Measurements from ENCODE around the gene SLCO4C1. TPM values are rescaled to one million over a fixed set of nuclear protein-coding genes. Genes with fewer than 3 reads are reported as not detected.

Gene SLCO4C1
- total and polyA plus RNA-seq, 2 of the 13 experiments (the other 11 are each of a cell fraction or from before 2014, with no cell fraction given), result 1.3 to 7.8 TPM

DNA sequence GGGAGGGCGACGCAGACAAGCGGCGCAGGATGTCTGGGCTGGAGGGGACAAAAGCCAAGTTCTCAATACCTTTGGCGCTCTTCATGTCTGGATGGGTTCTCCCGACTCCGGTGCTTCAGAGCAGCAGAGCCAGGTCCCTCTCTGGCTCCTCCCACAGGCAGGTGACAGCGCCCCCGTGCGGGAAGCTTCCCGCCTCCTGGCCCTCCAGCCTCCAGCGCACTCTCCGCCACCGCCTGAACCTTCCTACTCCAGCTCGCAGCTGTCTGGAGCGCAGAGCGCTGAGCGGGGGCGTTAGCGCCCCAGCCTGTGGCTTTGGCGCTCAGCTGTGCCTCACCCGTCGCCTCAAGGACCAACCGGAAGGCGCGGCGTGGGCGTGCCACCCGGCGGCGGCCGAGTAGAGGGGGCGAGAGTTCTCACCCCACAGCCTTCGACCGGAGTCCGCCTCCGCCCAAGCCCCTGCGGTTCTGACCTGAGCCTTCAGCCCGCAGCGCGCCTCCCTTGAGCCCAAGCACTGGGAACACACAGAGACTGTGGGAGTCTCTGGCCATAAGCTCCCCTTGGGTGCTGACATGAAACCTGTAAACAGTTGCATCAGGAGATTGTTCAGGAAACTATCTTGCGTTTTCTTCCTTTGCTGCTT lies at the start of gene SLCO4C1 (continued):
- TF ChIP-seq, protein P1, sequence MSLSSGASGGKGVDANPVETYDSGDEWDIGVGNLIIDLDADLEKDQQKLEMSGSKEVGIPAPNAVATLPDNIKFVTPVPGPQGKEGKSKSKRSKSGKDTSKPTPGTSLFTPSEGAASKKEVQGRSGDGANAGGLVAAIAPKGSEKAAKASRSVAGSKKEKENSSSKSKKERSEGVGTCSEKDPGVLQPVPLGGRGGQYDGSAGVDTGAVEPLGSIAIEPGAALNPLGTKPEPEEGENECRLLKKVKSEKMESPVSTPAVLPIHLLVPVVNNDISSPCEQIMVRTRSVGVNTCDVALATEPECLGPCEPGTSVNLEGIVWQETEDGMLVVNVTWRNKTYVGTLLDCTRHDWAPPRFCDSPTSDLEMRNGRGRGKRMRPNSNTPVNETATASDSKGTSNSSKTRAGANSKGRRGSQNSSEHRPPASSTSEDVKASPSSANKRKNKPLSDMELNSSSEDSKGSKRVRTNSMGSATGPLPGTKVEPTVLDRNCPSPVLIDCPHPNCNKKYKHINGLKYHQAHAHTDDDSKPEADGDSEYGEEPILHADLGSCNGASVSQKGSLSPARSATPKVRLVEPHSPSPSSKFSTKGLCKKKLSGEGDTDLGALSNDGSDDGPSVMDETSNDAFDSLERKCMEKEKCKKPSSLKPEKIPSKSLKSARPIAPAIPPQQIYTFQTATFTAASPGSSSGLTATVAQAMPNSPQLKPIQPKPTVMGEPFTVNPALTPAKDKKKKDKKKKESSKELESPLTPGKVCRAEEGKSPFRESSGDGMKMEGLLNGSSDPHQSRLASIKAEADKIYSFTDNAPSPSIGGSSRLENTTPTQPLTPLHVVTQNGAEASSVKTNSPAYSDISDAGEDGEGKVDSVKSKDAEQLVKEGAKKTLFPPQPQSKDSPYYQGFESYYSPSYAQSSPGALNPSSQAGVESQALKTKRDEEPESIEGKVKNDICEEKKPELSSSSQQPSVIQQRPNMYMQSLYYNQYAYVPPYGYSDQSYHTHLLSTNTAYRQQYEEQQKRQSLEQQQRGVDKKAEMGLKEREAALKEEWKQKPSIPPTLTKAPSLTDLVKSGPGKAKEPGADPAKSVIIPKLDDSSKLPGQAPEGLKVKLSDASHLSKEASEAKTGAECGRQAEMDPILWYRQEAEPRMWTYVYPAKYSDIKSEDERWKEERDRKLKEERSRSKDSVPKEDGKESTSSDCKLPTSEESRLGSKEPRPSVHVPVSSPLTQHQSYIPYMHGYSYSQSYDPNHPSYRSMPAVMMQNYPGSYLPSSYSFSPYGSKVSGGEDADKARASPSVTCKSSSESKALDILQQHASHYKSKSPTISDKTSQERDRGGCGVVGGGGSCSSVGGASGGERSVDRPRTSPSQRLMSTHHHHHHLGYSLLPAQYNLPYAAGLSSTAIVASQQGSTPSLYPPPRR (CRISPR knock-in tag; IDR thresholded peaks at IDR 0.05; ENCODE audit: borderline replicate concordance), result 0 out of 2 replicates have a peak, but pooled peaks have one; percentile 22
- TF ChIP-seq, protein P2, sequence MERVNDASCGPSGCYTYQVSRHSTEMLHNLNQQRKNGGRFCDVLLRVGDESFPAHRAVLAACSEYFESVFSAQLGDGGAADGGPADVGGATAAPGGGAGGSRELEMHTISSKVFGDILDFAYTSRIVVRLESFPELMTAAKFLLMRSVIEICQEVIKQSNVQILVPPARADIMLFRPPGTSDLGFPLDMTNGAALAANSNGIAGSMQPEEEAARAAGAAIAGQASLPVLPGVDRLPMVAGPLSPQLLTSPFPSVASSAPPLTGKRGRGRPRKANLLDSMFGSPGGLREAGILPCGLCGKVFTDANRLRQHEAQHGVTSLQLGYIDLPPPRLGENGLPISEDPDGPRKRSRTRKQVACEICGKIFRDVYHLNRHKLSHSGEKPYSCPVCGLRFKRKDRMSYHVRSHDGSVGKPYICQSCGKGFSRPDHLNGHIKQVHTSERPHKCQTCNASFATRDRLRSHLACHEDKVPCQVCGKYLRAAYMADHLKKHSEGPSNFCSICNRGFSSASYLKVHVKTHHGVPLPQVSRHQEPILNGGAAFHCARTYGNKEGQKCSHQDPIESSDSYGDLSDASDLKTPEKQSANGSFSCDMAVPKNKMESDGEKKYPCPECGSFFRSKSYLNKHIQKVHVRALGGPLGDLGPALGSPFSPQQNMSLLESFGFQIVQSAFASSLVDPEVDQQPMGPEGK (CRISPR knock-in tag; IDR thresholded peaks at IDR 0.05), result peak; percentile 94
- TF ChIP-seq, protein P3, sequence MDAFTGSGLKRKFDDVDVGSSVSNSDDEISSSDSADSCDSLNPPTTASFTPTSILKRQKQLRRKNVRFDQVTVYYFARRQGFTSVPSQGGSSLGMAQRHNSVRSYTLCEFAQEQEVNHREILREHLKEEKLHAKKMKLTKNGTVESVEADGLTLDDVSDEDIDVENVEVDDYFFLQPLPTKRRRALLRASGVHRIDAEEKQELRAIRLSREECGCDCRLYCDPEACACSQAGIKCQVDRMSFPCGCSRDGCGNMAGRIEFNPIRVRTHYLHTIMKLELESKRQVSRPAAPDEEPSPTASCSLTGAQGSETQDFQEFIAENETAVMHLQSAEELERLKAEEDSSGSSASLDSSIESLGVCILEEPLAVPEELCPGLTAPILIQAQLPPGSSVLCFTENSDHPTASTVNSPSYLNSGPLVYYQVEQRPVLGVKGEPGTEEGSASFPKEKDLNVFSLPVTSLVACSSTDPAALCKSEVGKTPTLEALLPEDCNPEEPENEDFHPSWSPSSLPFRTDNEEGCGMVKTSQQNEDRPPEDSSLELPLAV (CRISPR knock-in tag; conservative IDR thresholded peaks at IDR 0.05; ENCODE audit: low read depth), result no peak
- TF ChIP-seq, protein P4, sequence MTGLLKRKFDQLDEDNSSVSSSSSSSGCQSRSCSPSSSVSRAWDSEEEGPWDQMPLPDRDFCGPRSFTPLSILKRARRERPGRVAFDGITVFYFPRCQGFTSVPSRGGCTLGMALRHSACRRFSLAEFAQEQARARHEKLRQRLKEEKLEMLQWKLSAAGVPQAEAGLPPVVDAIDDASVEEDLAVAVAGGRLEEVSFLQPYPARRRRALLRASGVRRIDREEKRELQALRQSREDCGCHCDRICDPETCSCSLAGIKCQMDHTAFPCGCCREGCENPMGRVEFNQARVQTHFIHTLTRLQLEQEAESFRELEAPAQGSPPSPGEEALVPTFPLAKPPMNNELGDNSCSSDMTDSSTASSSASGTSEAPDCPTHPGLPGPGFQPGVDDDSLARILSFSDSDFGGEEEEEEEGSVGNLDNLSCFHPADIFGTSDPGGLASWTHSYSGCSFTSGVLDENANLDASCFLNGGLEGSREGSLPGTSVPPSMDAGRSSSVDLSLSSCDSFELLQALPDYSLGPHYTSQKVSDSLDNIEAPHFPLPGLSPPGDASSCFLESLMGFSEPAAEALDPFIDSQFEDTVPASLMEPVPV (CRISPR knock-in tag; IDR thresholded peaks at IDR 0.05), result 0 out of 2 replicates have a peak, but pooled peaks have one; percentile 18
- peak; percentile 54; the same call in 1 of the 2 replicates for TF ChIP-seq ATF7-NPFF (CRISPR knock-in tag; IDR thresholded peaks at IDR 0.05; ENCODE audit: low read depth)
- TF ChIP-seq HHEX (CRISPR knock-in tag; IDR thresholded peaks at IDR 0.05), result no peak
- TF ChIP-seq KLF6 (CRISPR knock-in tag; IDR thresholded peaks at IDR 0.05), result peak; percentile 72; the same call in 1 of the 2 replicates
- 0 out of 2 replicates have a peak, but pooled peaks have one; percentile 69 for TF ChIP-seq ZNF619 (CRISPR knock-in tag; IDR thresholded peaks at IDR 0.05)
- no peak for TF ChIP-seq EEA1 (CRISPR knock-in tag; IDR thresholded peaks at IDR 0.05; ENCODE audit: borderline replicate concordance)
- no peak for TF ChIP-seq JUNB (CRISPR knock-in tag; IDR thresholded peaks at IDR 0.05; ENCODE audit: borderline replicate concordance)
- TF ChIP-seq NFIC (IDR thresholded peaks at IDR 0.05; ENCODE audit: low read length), result no peak
